Subcutaneous adipose tissue (tissue), 4 donors: ENCODE results near the gene RECQL5. TPM values are rescaled to one million over a fixed set of nuclear protein-coding genes. Genes with fewer than 3 reads are reported as not detected.

ENCODE experiments used
- total RNA-seq, 4 donors: library from RNA; depleted of rRNA; stranded (reverse); fragments of >200 nt; gene quantifications; one replicate each; pipeline ENCODE4 v1.1.0, GENCODE V29; 2016
- TF ChIP-seq, protein P1 (sequence below): fragments of 450-650 bp; IDR thresholded peaks from one replicate; pipeline ENCODE4 v1.5.1; 2016; ENCODE audit warnings: low read depth, mild to moderate bottlenecking, control low read depth, antibody characterized with exemption, moderate library complexity

RECQL5 gene
- total RNA-seq, 4 donors from 2014 or later, result 7.7 to 23.4 (median 15.5) TPM

DNA sequence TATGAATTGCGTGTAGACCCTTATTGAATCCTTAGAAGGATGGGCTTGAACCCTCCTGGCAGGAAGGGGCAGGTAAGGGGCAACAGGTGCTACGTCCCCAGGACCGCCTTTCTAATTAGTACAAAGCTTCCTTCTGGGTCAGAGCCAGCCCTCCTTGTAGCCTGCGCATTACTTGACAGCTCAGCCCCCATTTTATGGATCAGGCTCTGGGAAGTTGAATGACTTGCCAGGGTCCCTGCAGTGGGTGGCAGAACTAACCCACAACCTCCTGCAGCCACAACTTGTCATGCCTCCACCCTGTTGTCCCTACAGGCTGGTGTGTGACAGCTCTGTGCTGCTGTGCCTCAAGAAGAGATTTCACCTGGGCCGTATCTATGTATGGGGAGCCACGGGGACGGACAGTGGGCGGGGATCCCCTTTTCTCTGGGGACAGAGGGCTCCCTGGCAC, 76.6 kb downstream of the RECQL5 start:
- TF ChIP-seq, protein P1, sequence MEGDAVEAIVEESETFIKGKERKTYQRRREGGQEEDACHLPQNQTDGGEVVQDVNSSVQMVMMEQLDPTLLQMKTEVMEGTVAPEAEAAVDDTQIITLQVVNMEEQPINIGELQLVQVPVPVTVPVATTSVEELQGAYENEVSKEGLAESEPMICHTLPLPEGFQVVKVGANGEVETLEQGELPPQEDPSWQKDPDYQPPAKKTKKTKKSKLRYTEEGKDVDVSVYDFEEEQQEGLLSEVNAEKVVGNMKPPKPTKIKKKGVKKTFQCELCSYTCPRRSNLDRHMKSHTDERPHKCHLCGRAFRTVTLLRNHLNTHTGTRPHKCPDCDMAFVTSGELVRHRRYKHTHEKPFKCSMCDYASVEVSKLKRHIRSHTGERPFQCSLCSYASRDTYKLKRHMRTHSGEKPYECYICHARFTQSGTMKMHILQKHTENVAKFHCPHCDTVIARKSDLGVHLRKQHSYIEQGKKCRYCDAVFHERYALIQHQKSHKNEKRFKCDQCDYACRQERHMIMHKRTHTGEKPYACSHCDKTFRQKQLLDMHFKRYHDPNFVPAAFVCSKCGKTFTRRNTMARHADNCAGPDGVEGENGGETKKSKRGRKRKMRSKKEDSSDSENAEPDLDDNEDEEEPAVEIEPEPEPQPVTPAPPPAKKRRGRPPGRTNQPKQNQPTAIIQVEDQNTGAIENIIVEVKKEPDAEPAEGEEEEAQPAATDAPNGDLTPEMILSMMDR, result no peak

DNA sequence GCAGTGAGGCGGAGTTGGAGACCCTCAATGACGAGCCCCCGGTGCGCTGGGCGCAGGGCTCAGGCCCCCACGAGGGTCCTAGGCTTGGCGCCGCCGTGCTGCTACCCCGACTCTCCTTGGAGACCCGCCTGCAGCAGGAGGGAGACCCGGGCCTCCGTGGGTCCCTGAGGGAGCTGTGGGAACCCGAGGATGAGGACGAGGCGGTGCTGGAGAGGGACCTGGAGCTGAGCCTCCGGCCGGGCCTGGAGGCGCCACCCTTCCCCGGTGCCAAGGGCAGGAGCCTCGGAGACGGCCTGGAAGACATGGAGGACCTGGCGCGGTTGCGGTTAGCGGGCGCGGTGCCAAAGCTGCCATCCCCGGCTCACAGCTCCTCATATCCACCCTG, 77.0 kb downstream of the RECQL5 start:
- TF ChIP-seq, protein P1, result no peak

GRCh38 chr17:75589012-75589918, 77.7 kb downstream of the RECQL5 start:
- TF ChIP-seq, protein P1, result no peak

DNA sequence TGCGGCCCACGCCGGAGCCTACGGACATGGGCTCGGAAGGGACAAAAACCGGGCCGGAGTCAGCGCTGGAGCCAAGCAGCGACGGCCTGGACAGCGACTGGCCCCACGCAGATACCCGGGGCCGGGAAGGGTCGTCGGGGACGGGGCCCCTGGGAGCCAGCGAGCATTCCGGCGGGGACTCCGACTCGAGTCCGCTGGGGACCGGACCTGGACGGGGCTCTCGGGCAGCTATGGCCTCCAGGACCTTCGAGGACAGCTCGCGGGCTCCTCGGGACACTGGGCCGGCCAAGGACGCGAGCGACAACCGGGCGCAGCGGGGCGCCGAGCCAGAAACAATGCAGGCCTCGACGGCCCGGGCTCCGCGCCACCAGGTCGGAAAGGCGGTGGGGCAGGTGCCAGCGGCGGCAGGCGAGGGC, 78.3 kb downstream of the RECQL5 start:
- TF ChIP-seq, protein P1, result no peak

DNA sequence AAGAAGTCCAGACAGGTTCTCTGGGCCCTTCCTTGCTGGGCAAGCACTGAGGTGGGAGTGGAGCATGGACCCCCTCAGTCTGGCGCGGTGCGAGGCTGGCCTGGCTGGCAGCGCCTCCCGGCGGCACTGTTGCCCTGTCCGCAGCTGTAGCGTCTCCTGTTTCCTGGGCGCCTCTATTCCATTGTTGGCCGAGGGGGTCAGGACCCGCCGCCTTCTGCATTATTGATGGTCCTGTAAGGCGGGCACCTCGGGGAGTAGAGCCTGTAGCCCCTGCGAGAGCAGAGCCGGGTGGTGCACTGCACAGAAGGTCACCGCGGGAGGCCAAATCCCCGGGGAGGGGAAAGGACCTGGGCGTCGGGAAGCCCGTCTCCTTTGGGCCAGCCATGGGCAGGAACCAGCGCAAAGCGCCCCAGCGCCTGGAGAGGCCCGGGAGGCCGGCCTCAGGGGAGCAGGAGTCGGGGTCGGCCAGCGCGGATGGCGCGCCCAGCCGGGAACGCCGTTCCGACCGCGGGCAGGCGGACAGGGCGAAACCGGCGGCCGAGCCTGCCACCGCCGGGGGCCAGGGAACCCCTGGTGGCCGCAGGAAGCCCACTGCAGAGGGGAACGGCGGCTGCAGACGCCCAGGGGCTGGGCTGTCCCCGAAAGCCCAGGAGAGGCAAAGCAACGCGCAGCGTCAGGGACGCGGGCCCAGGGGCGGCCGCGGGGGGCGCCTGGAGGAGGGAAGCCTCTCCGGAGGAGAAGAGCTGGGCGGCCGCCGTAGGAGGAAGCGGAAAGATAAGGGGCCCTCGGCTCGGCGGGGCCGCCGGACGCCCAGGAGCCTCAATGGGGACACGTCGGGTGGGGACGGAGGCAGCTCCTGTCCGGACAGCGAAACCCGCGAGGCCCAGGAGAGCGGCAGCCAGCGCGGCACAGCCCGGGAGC, 79.0 kb downstream of the RECQL5 start, which contains the start of gene MYO15B:
MYO15B (plus strand) TSS at position 126 of the 921 bp plus-strand sequence; CDS start at position 384, 258 bp downstream.
- TF ChIP-seq, protein P1, result no peak

GRCh38 chr17:75584849-75585175, 82.1 kb downstream of the RECQL5 start:
- TF ChIP-seq, protein P1, result no peak

Other genes starting within 250 kb of the RECQL5 start
- gene TMEM94, start 210.5 kb downstream of the RECQL5 start, total RNA-seq, result 10 to 100 TPM; 35.0 to 80.2 (median 45.9) TPM
- 10 to 100 TPM in 2 of 4 donors, 1 to 10 TPM in 2; 5.6 to 26.6 (median 10.2) TPM for gene CASKIN2, start 151.6 kb downstream of the RECQL5 start, total RNA-seq
- gene TSEN54, start 150.6 kb downstream of the RECQL5 start, total RNA-seq, result 10 to 100 TPM in 3 of 4 donors, 1 to 10 TPM in 1; 9.5 to 23.8 (median 17.3) TPM
- 1 to 10 TPM; 2.0 to 7.3 (median 3.5) TPM for gene LLGL2, start 141.5 kb downstream of the RECQL5 start, total RNA-seq
- gene MYO15B, start 79.4 kb downstream of the RECQL5 start, total RNA-seq, result 100 to 1,000 TPM in 1 of 4 donors, 10 to 100 TPM in 3; 51.5 to 191 (median 73.5) TPM
- gene SMIM5, start 33.7 kb downstream of the RECQL5 start, total RNA-seq, result 1 to 10 TPM in 1 of 4 donors, under 1 TPM in 1, not detected in 2; 0.66 to 1.9 TPM
- 10 to 100 TPM; 58.0 to 78.9 (median 61.7) TPM for gene SAP30BP, start 184 bp upstream of the RECQL5 start, total RNA-seq
- gene ITGB4, start 54.3 kb upstream of the RECQL5 start, total RNA-seq, result 10 to 100 TPM in 2 of 4 donors, 1 to 10 TPM in 2; 5.1 to 25.2 (median 9.9) TPM
- gene GALK1, start 98.0 kb upstream of the RECQL5 start, total RNA-seq, result 10 to 100 TPM; 13.2 to 31.3 (median 24.5) TPM
- gene UNK, start 117.7 kb upstream of the RECQL5 start, total RNA-seq, result 10 to 100 TPM; 21.8 to 42.1 (median 29.7) TPM
- gene UNC13D, start 177.2 kb upstream of the RECQL5 start, total RNA-seq, result 1 to 10 TPM; 4.7 to 9.7 (median 8.5) TPM
- 10 to 100 TPM; 55.3 to 91.7 (median 65.6) TPM for gene WBP2, start 188.2 kb upstream of the RECQL5 start, total RNA-seq
- 10 to 100 TPM; 10.3 to 23.0 (median 20.8) TPM for gene TRIM47, start 211.4 kb upstream of the RECQL5 start, total RNA-seq
- gene TRIM65, start 229.8 kb upstream of the RECQL5 start, total RNA-seq, result 10 to 100 TPM; 14.3 to 33.9 (median 24.7) TPM
- 10 to 100 TPM; 28.4 to 57.9 (median 46.0) TPM for gene MRPL38, start 237.7 kb upstream of the RECQL5 start, total RNA-seq